MG63 (cell line): Measurements from ENCODE around the gene TBX4. TPM values are rescaled to one million over a fixed set of nuclear protein-coding genes. Genes with fewer than 3 reads are reported as not detected.

Experiments used
- DNase-seq: peaks from one replicate; pipeline ENCODE4 v3.0.0-alpha.2; 2020
- H3K27me3 ChIP-seq: fragments of 250-450 bp; sonication (Bioruptor Pico); 2 replicates; pipeline ENCODE4 v1.5.1; 2020; ENCODE audit warnings: mild to moderate bottlenecking, moderate library complexity
- H3K36me3 ChIP-seq: fragments of 250-450 bp; sonication (Bioruptor Pico); 2 replicates; pipeline ENCODE4 v1.5.1; 2020; ENCODE audit warnings: mild to moderate bottlenecking, moderate library complexity
- H3K4me3 ChIP-seq: fragments of 250-450 bp; sonication (Bioruptor Pico); 2 replicates; pipeline ENCODE4 v1.5.1; 2020; ENCODE audit warnings: mild to moderate bottlenecking, moderate library complexity
- H3K9me3 ChIP-seq: fragments of 250-450 bp; sonication (Bioruptor Pico); 2 replicates; pipeline ENCODE4 v1.5.1; 2020; ENCODE audit warnings: mild to moderate bottlenecking, moderate library complexity
- total RNA-seq: library from RNA; depleted of rRNA; stranded (reverse); fragments of >200 nt; shearing (Covaris generic); gene quantifications from 2 replicates; pipeline ENCODE4 v1.2.3, GENCODE V29; 2014; ENCODE audit warnings: low replicate concordance

The TBX4 gene
- total RNA-seq, 1 experiment from 2014 or later: 0.89 TPM

- Histone ChIP-seq H3K4me3 (peak overlapping the region; percentile 63), H3K27me3 (no peaks in the 10 kb centered on the region), H3K36me3 (no peaks in the 10 kb centered on the region; the same call in 1 of the 2 replicates), H3K9me3 (no peaks in the 10 kb centered on the region)
- peak; percentile 81 for DNase-seq
Measured at GRCh38 chr17:61411261-61412142, 40.7 kb upstream of the TBX4 start.

GRCh38 chr17:61412143-61412859, 39.9 kb upstream of the TBX4 start:
- no peaks in the 10 kb centered on the region for H3K9me3 ChIP-seq
- H3K36me3 ChIP-seq: no peaks in the 10 kb centered on the region; the same call in 1 of the 2 replicates
- DNase-seq: peak; percentile 97

GRCh38 chr17:61412860-61413660, 39.2 kb upstream of the TBX4 start:
- Histone ChIP-seq H3K36me3 (no peaks in the 10 kb centered on the region; the same call in 1 of the 2 replicates), H3K27me3 (no peaks in the 10 kb centered on the region), H3K4me3 (peak overlapping the region; percentile 63), H3K9me3 (no peaks in the 10 kb centered on the region)
- peak; percentile 53 for DNase-seq

More at GRCh38 chr17:61412143-61412859, 39.9 kb upstream of the TBX4 start:
- H3K27me3 ChIP-seq: no peaks in the 10 kb centered on the region
- H3K4me3 ChIP-seq: peak overlapping the region; percentile 63

- Histone ChIP-seq H3K9me3 (no peaks in the 10 kb centered on the region), H3K27me3 (no peaks in the 10 kb centered on the region), H3K4me3 (peak overlapping the region; percentile 63), H3K36me3 (no peaks in the 10 kb centered on the region)
- no peak for DNase-seq
Measured at GRCh38 chr17:61413661-61414126, 38.5 kb upstream of the TBX4 start.

- Histone ChIP-seq H3K27me3 (no peaks in the 10 kb centered on the region), H3K9me3 (no peaks in the 10 kb centered on the region), H3K36me3 (no peaks in the 10 kb centered on the region), H3K4me3 (no peak overlapping the region)
- no peak for DNase-seq
Measured at GRCh38 chr17:61414141-61414935, 37.9 kb upstream of the TBX4 start.

- H3K36me3 ChIP-seq: no peaks in the 10 kb centered on the region
- H3K9me3 ChIP-seq: no peaks in the 10 kb centered on the region
- no peaks in the 10 kb centered on the region for H3K27me3 ChIP-seq
- H3K4me3 ChIP-seq: no peak overlapping the region
- no peak for DNase-seq
Measured at GRCh38 chr17:61414936-61415251, 37.3 kb upstream of the TBX4 start.

- no peak for DNase-seq
- no peaks in the 10 kb centered on the region for H3K36me3 ChIP-seq
- H3K9me3 ChIP-seq: no peaks in the 10 kb centered on the region
- no peaks in the 10 kb centered on the region for H3K27me3 ChIP-seq
- H3K4me3 ChIP-seq: no peak overlapping the region
Measured at GRCh38 chr17:61415374-61416210, 36.6 kb upstream of the TBX4 start.

GRCh38 chr17:61416211-61416539, 36.0 kb upstream of the TBX4 start:
- Histone ChIP-seq H3K4me3 (no peak overlapping the region), H3K27me3 (0 out of 2 replicates have a peak, but pooled peaks cover 4% of the 10 kb centered on the region), H3K9me3 (no peaks in the 10 kb centered on the region), H3K36me3 (no peaks in the 10 kb centered on the region)
- no peak for DNase-seq

- peak; percentile 89 for DNase-seq
- Histone ChIP-seq H3K4me3 (no peak overlapping the region), H3K36me3 (no peaks in the 10 kb centered on the region), H3K27me3 (0 out of 2 replicates have a peak, but pooled peaks cover 4% of the 10 kb centered on the region), H3K9me3 (no peaks in the 10 kb centered on the region)
Measured at GRCh38 chr17:61416540-61417363, 35.5 kb upstream of the TBX4 start.

GRCh38 chr17:61418449-61418848, 33.8 kb upstream of the TBX4 start:
- Histone ChIP-seq H3K36me3 (no peaks in the 10 kb centered on the region), H3K9me3 (no peaks in the 10 kb centered on the region), H3K27me3 (peaks cover 4% of the 10 kb centered on the region; the same call in 1 of the 2 replicates), H3K4me3 (no peak overlapping the region)
- DNase-seq: no peak

GRCh38 chr17:61419496-61420046, 32.7 kb upstream of the TBX4 start:
- peaks cover 4% of the 10 kb centered on the region; the same call in 1 of the 2 replicates for H3K27me3 ChIP-seq
- no peaks in the 10 kb centered on the region for H3K9me3 ChIP-seq
- H3K4me3 ChIP-seq: no peak overlapping the region
- no peaks in the 10 kb centered on the region for H3K36me3 ChIP-seq
- DNase-seq: no peak

- Histone ChIP-seq H3K36me3 (no peaks in the 10 kb centered on the region), H3K4me3 (no peak overlapping the region), H3K9me3 (no peaks in the 10 kb centered on the region), H3K27me3 (peaks cover 4% of the 10 kb centered on the region; the same call in 1 of the 2 replicates)
- DNase-seq: no peak
Measured at GRCh38 chr17:61420052-61420451, 32.2 kb upstream of the TBX4 start.

- no peaks in the 10 kb centered on the region for H3K36me3 ChIP-seq
- H3K4me3 ChIP-seq: no peak overlapping the region
- peaks cover 4% of the 10 kb centered on the region; the same call in 1 of the 2 replicates for H3K27me3 ChIP-seq
- no peak for DNase-seq
- H3K9me3 ChIP-seq: no peaks in the 10 kb centered on the region
Measured at GRCh38 chr17:61420745-61421398, 31.4 kb upstream of the TBX4 start.

- H3K4me3 ChIP-seq: no peak overlapping the region
- no peak for DNase-seq
- H3K27me3 ChIP-seq: peaks cover 4% of the 10 kb centered on the region; the same call in 1 of the 2 replicates
- H3K9me3 ChIP-seq: no peaks in the 10 kb centered on the region
- H3K36me3 ChIP-seq: no peaks in the 10 kb centered on the region
Measured at GRCh38 chr17:61421460-61421859, 30.8 kb upstream of the TBX4 start.
